Thymus (tissue), 11 donors: Measurements from ENCODE around the gene PAN3. TPM values are rescaled to one million over a fixed set of nuclear protein-coding genes. Genes with fewer than 3 reads are reported as not detected.
"Not testable (repeated sequence)": the region's sequence is repeated elsewhere in the genome, so short reads cannot be mapped to it uniquely, and the experiment has no call there.

Experiments used
- DNase-seq, 9 donors: peaks; one replicate each; pipeline ENCODE4 v3.0.0-alpha.2; 2013; ENCODE audit warnings: low spot score in 9 of 9, low read depth in 6 of 9, missing footprints in 1 of 9
- H3K27ac ChIP-seq, 2 donors: one replicate each; pipeline ENCODE4 v1.5.1; 2013; ENCODE audit warnings: control low read depth in 1 of 2, low read depth in 1 of 2, low read length in 1 of 2, mild to moderate bottlenecking in 1 of 2, moderate library complexity in 1 of 2
- H3K27me3 ChIP-seq, 2 donors: one replicate each; pipeline ENCODE4 v1.5.1; 2013; ENCODE audit warnings: low read length in 1 of 2; ENCODE audit not compliant: control insufficient read depth in 2 of 2, insufficient read depth in 1 of 2
- H3K36me3 ChIP-seq, 2 donors: one replicate each; pipeline ENCODE4 v1.5.1; 2013; ENCODE audit warnings: low read length in 1 of 2, mild to moderate bottlenecking in 1 of 2, moderate library complexity in 1 of 2; ENCODE audit not compliant: control insufficient read depth in 2 of 2, insufficient read depth in 2 of 2
- H3K4me1 ChIP-seq, 2 donors: one replicate each; pipeline ENCODE4 v1.5.1; 2013; ENCODE audit warnings: low read length in 2 of 2; ENCODE audit not compliant: control insufficient read depth in 2 of 2, insufficient read depth in 2 of 2
- H3K4me3 ChIP-seq, 2 donors: one replicate each; pipeline ENCODE4 v1.5.1; 2013; ENCODE audit warnings: low read length in 2 of 2, control low read depth in 1 of 2, mild to moderate bottlenecking in 1 of 2
- H3K9me3 ChIP-seq, 2 donors: one replicate each; pipeline ENCODE4 v1.5.1; 2013; ENCODE audit warnings: low read length in 1 of 2, mild to moderate bottlenecking in 1 of 2; ENCODE audit not compliant: control insufficient read depth in 2 of 2, insufficient read depth in 1 of 2
- WGBS: extraction: QIAGEN DNeasy Blood & Tissue Kit; methylation state at CpG from one replicate; pipeline ENCODE4 v1.1.7; 2013; 5-methylcytosine and 5-hydroxymethylcytosine counted together
- polyA plus RNA-seq: library from polyadenylated mRNA; stranded (reverse); fragments of 200-250 nt; gene quantifications from one replicate; pipeline ENCODE4 v1.2.3, GENCODE V29; 2013
- total RNA-seq: library from RNA; stranded (reverse); fragments of 120-200 nt; gene quantifications from one replicate; pipeline ENCODE4 v1.2.4, GENCODE V29; 2013
- donor health status: healthy.

Gene PAN3
- total and polyA plus RNA-seq, 2 donors: 22.1 to 46.1 TPM

GRCh38 chr13:28101886-28102285 is 36.5 kb upstream of the PAN3 start:
- H3K27me3 ChIP-seq: peaks cover 27 to 38% of the 10 kb centered on the region in 2 donors
- not testable (repeated sequence) for H3K4me3 ChIP-seq, H3K4me1 ChIP-seq, DNase-seq, H3K36me3 ChIP-seq, H3K27ac ChIP-seq, H3K9me3 ChIP-seq
- 97% methylated on average over 4 of the region's 4 CpGs for WGBS

GRCh38 chr13:28106976-28107375 is 31.4 kb upstream of the PAN3 start:
- no peak overlapping the region for H3K27ac ChIP-seq
- H3K4me1 ChIP-seq: no peaks in the 10 kb centered on the region
- no peak for DNase-seq
- no peaks in the 10 kb centered on the region for H3K9me3 ChIP-seq
- no peak overlapping the region for H3K4me3 ChIP-seq
- H3K27me3 ChIP-seq: peaks cover 0 to 4% of the 10 kb centered on the region in 2 donors
- WGBS: 63% methylated on average over 1 of the region's 1 CpG
- no peaks in the 10 kb centered on the region for H3K36me3 ChIP-seq

GRCh38 chr13:28110414-28110813 is 27.9 kb upstream of the PAN3 start:
- H3K27me3 ChIP-seq: no peaks in the 10 kb centered on the region
- WGBS: 95% methylated on average over 3 of the region's 3 CpGs

GRCh38 chr13:28116736-28117135 is 21.6 kb upstream of the PAN3 start:
- Histone ChIP-seq H3K36me3 (no peaks in the 10 kb centered on the region), H3K27me3 (no peaks in the 10 kb centered on the region), H3K4me1 (no peaks in the 10 kb centered on the region), H3K9me3 (no peaks in the 10 kb centered on the region), H3K27ac (no peak overlapping the region), H3K4me3 (no peak overlapping the region)
- DNase-seq: no peak
- 95% methylated on average over 1 of the region's 1 CpG for WGBS

More at GRCh38 chr13:28110414-28110813, 27.9 kb upstream of the PAN3 start:
- no peaks in the 10 kb centered on the region for H3K36me3 ChIP-seq
- no peaks in the 10 kb centered on the region for H3K4me1 ChIP-seq
- no peak for DNase-seq
- H3K27ac ChIP-seq: no peak overlapping the region
- no peak overlapping the region for H3K4me3 ChIP-seq
- H3K9me3 ChIP-seq: no peaks in the 10 kb centered on the region

GRCh38 chr13:28117689-28118377 is 20.5 kb upstream of the PAN3 start:
- 94% methylated on average over 9 of the region's 9 CpGs for WGBS
- H3K9me3 ChIP-seq: no peaks in the 10 kb centered on the region
- no peaks in the 10 kb centered on the region for H3K36me3 ChIP-seq
- no peak overlapping the region for H3K27ac ChIP-seq
- H3K4me1 ChIP-seq: no peaks in the 10 kb centered on the region
- H3K4me3 ChIP-seq: no peak overlapping the region
- no peak for DNase-seq
- H3K27me3 ChIP-seq: no peaks in the 10 kb centered on the region

GRCh38 chr13:28120317-28120716 is 18.0 kb upstream of the PAN3 start:
- Histone ChIP-seq H3K36me3 (no peaks in the 10 kb centered on the region), H3K4me1 (no peaks in the 10 kb centered on the region), H3K9me3 (no peaks in the 10 kb centered on the region), H3K27ac (no peak overlapping the region), H3K27me3 (no peaks in the 10 kb centered on the region), H3K4me3 (no peak overlapping the region)
- no peak for DNase-seq

- WGBS: 99% methylated on average over 8 of the region's 8 CpGs
- Histone ChIP-seq H3K9me3 (no peaks in the 10 kb centered on the region), H3K27ac (no peak overlapping the region), H3K4me3 (no peak overlapping the region), H3K4me1 (no peaks in the 10 kb centered on the region), H3K27me3 (no peaks in the 10 kb centered on the region), H3K36me3 (no peaks in the 10 kb centered on the region)
- DNase-seq: no peak
Observed at GRCh38 chr13:28121224-28121623, 17.1 kb upstream of the PAN3 start.

GRCh38 chr13:28128030-28128429 is 10.3 kb upstream of the PAN3 start:
- Histone ChIP-seq H3K36me3 (no peaks in the 10 kb centered on the region), H3K27ac (no peak overlapping the region), H3K27me3 (no peaks in the 10 kb centered on the region), H3K4me1 (no peaks in the 10 kb centered on the region), H3K4me3 (no peak overlapping the region), H3K9me3 (no peaks in the 10 kb centered on the region)
- no peak for DNase-seq

GRCh38 chr13:28128926-28129325 is 9.4 kb upstream of the PAN3 start:
- Histone ChIP-seq H3K27me3 (no peaks in the 10 kb centered on the region), H3K36me3 (no peaks in the 10 kb centered on the region), H3K9me3 (no peaks in the 10 kb centered on the region), H3K4me3 (no peak overlapping the region), H3K27ac (no peak overlapping the region), H3K4me1 (no peaks in the 10 kb centered on the region)
- no peak for DNase-seq
